Stimulated activated effector memory CD8-positive, alpha-beta T cell treated with anti-CD3 and anti-CD28 coated beads, Interleukin-12 subunit alpha, Interleukin-12 subunit beta, amount 100 ng/mL, for 72 hours (primary cell): Measurements from ENCODE around the gene MRTFB.
"Not testable (repeated sequence)": the region's sequence is repeated elsewhere in the genome, so short reads cannot be mapped to it uniquely, and the experiment has no call there.

ENCODE experiments used
- ATAC-seq: fragments of 150-1000 bp; cut with Tn5 transposase; 2 replicates; pipeline ENCODE4 v1.10.0; 2021
- DNase-seq, 2 donors: peaks; one replicate each; pipeline ENCODE4 v3.0.0; 2021 to 2022; ENCODE audit warnings: low spot score in 2 of 2
- H3K27ac Mint-ChIP-seq: one replicate; pipeline ENCODE4 v1.8.0; 2022; ENCODE audit warnings: mild to moderate bottlenecking, mixed read lengths
- H3K36me3 Mint-ChIP-seq: one replicate; pipeline ENCODE4 v1.8.0; 2022; ENCODE audit warnings: mild to moderate bottlenecking, mixed read lengths
- H3K4me1 Mint-ChIP-seq: one replicate; pipeline ENCODE4 v1.8.0; 2022; ENCODE audit warnings: mixed read lengths
- H3K4me3 Mint-ChIP-seq: one replicate; pipeline ENCODE4 v1.8.0; 2022; ENCODE audit warnings: mild to moderate bottlenecking, mixed read lengths
- H3K9me3 Mint-ChIP-seq: one replicate; pipeline ENCODE4 v1.8.0; 2022; ENCODE audit warnings: mixed read lengths

Gene MRTFB

GRCh38 chr16:14070877-14071575, at the start of gene MRTFB:
Gene MRTFB (plus strand): TSS chr16:14071319. CDS start chr16:14140607, 69,288 bp downstream.
- ATAC-seq (peak; percentile 90), DNase-seq (peak; percentile 84 to 93)
- peak within 1 kb of the TSS; percentile 85 for H3K27ac Mint-ChIP-seq
- no peaks in the 10 kb centered on the region for H3K36me3 Mint-ChIP-seq
- no peaks in the 10 kb centered on the region for H3K9me3 Mint-ChIP-seq
- H3K4me1 Mint-ChIP-seq: peaks cover 17% of the 10 kb centered on the region
- peak within 1 kb of the TSS; percentile 82 for H3K4me3 Mint-ChIP-seq

- ATAC-seq, H3K36me3 Mint-ChIP-seq, H3K9me3 Mint-ChIP-seq, H3K4me1 Mint-ChIP-seq, H3K4me3 Mint-ChIP-seq, H3K27ac Mint-ChIP-seq, DNase-seq: not testable (repeated sequence)
These were observed 47.6 kb upstream of the MRTFB start for GRCh38 chr16:14023526-14023925.

- Mint-ChIP-seq H3K4me1 (no peaks in the 10 kb centered on the region), H3K36me3 (no peaks in the 10 kb centered on the region), H3K4me3 (no peak overlapping the region), H3K27ac (no peak overlapping the region), H3K9me3 (peaks cover 2% of the 10 kb centered on the region)
- DNase-seq: no peak
- ATAC-seq: no peak
These were observed 46.8 kb upstream of the MRTFB start for GRCh38 chr16:14024283-14024682.

GRCh38 chr16:14026572-14027285, 44.4 kb upstream of the MRTFB start:
- no peak overlapping the region for H3K27ac Mint-ChIP-seq
- ATAC-seq: no peak
- no peaks in the 10 kb centered on the region for H3K4me1 Mint-ChIP-seq
- no peaks in the 10 kb centered on the region for H3K36me3 Mint-ChIP-seq
- H3K4me3 Mint-ChIP-seq: no peak overlapping the region
- DNase-seq: no peak
- H3K9me3 Mint-ChIP-seq: peaks cover 2% of the 10 kb centered on the region

- ATAC-seq (no peak), DNase-seq (no peak)
- Mint-ChIP-seq H3K9me3 (peaks cover 2% of the 10 kb centered on the region), H3K4me3 (no peak overlapping the region), H3K27ac (no peak overlapping the region), H3K4me1 (no peaks in the 10 kb centered on the region), H3K36me3 (no peaks in the 10 kb centered on the region)
These were observed 42.9 kb upstream of the MRTFB start for GRCh38 chr16:14028202-14028601.

- Mint-ChIP-seq H3K27ac (no peak overlapping the region), H3K9me3 (no peaks in the 10 kb centered on the region), H3K4me3 (no peak overlapping the region), H3K36me3 (no peaks in the 10 kb centered on the region), H3K4me1 (no peaks in the 10 kb centered on the region)
- no peak for DNase-seq
- ATAC-seq: no peak
These were observed 41.5 kb upstream of the MRTFB start for GRCh38 chr16:14029658-14030057.

- no peaks in the 10 kb centered on the region for H3K9me3 Mint-ChIP-seq
- no peak for DNase-seq
- no peak overlapping the region for H3K27ac Mint-ChIP-seq
- no peaks in the 10 kb centered on the region for H3K4me1 Mint-ChIP-seq
- no peak overlapping the region for H3K4me3 Mint-ChIP-seq
- ATAC-seq: no peak
- no peaks in the 10 kb centered on the region for H3K36me3 Mint-ChIP-seq
These were observed 36.0 kb upstream of the MRTFB start for GRCh38 chr16:14035092-14035491.

GRCh38 chr16:14036889-14037288, 34.2 kb upstream of the MRTFB start:
- Mint-ChIP-seq H3K36me3 (no peaks in the 10 kb centered on the region), H3K4me1 (no peaks in the 10 kb centered on the region), H3K27ac (no peak overlapping the region), H3K4me3 (no peak overlapping the region), H3K9me3 (no peaks in the 10 kb centered on the region)
- no peak for DNase-seq
- no peak for ATAC-seq

- ATAC-seq (no peak), DNase-seq (no peak)
- Mint-ChIP-seq H3K9me3 (no peaks in the 10 kb centered on the region), H3K36me3 (no peaks in the 10 kb centered on the region), H3K4me3 (no peak overlapping the region), H3K27ac (no peak overlapping the region), H3K4me1 (no peaks in the 10 kb centered on the region)
These were observed 33.2 kb upstream of the MRTFB start for GRCh38 chr16:14037960-14038359.

GRCh38 chr16:14041164-14041563, 30.0 kb upstream of the MRTFB start:
- DNase-seq: no peak
- H3K36me3 Mint-ChIP-seq: no peaks in the 10 kb centered on the region
- ATAC-seq: no peak
- no peak overlapping the region for H3K4me3 Mint-ChIP-seq
- no peaks in the 10 kb centered on the region for H3K4me1 Mint-ChIP-seq
- H3K9me3 Mint-ChIP-seq: no peaks in the 10 kb centered on the region
- H3K27ac Mint-ChIP-seq: no peak overlapping the region

GRCh38 chr16:14042706-14043105, 28.4 kb upstream of the MRTFB start:
- Mint-ChIP-seq H3K36me3 (no peaks in the 10 kb centered on the region), H3K4me1 (no peaks in the 10 kb centered on the region), H3K9me3 (no peaks in the 10 kb centered on the region), H3K4me3 (no peak overlapping the region), H3K27ac (no peak overlapping the region)
- DNase-seq: no peak
- ATAC-seq: no peak

- no peaks in the 10 kb centered on the region for H3K4me1 Mint-ChIP-seq
- ATAC-seq (no peak), DNase-seq (no peak)
- no peaks in the 10 kb centered on the region for H3K36me3 Mint-ChIP-seq
- no peak overlapping the region for H3K4me3 Mint-ChIP-seq
- H3K9me3 Mint-ChIP-seq: no peaks in the 10 kb centered on the region
- H3K27ac Mint-ChIP-seq: no peak overlapping the region
These were observed 27.8 kb upstream of the MRTFB start for GRCh38 chr16:14043278-14043677.

- no peak overlapping the region for H3K4me3 Mint-ChIP-seq
- no peak for ATAC-seq
- no peaks in the 10 kb centered on the region for H3K36me3 Mint-ChIP-seq
- H3K27ac Mint-ChIP-seq: no peak overlapping the region
- no peak for DNase-seq
- H3K4me1 Mint-ChIP-seq: no peaks in the 10 kb centered on the region
- H3K9me3 Mint-ChIP-seq: no peaks in the 10 kb centered on the region
These were observed 27.3 kb upstream of the MRTFB start for GRCh38 chr16:14043793-14044192.

GRCh38 chr16:14047121-14047859, 23.8 kb upstream of the MRTFB start:
- ATAC-seq, H3K9me3 Mint-ChIP-seq, H3K4me3 Mint-ChIP-seq, H3K36me3 Mint-ChIP-seq, H3K4me1 Mint-ChIP-seq, H3K27ac Mint-ChIP-seq, DNase-seq: not testable (repeated sequence)

GRCh38 chr16:14050291-14051027, 20.7 kb upstream of the MRTFB start:
- Mint-ChIP-seq H3K4me1 (no peaks in the 10 kb centered on the region), H3K4me3 (no peak overlapping the region), H3K9me3 (no peaks in the 10 kb centered on the region), H3K36me3 (no peaks in the 10 kb centered on the region), H3K27ac (no peak overlapping the region)
- no peak for ATAC-seq
- no peak for DNase-seq
